WI38 (cell line): ENCODE data around the gene RBBP8NL.

Experiments used
- H3K4me3 ChIP-seq: 2 replicates; pipeline ENCODE4 v1.5.1; 2011; ENCODE audit warnings: low read depth, mild to moderate bottlenecking, control low read depth, low read length
- CTCF ChIP-seq: IDR thresholded peaks from 2 replicates; pipeline ENCODE4 v1.5.1; 2012; ENCODE audit warnings: low read depth, mild to moderate bottlenecking, control low read depth, low read length

Gene RBBP8NL

GRCh38 chr20:62403331-62403730 is 24.0 kb downstream of the RBBP8NL start:
- no peak for TF ChIP-seq CTCF
- no peak overlapping the region for H3K4me3 ChIP-seq

DNA sequence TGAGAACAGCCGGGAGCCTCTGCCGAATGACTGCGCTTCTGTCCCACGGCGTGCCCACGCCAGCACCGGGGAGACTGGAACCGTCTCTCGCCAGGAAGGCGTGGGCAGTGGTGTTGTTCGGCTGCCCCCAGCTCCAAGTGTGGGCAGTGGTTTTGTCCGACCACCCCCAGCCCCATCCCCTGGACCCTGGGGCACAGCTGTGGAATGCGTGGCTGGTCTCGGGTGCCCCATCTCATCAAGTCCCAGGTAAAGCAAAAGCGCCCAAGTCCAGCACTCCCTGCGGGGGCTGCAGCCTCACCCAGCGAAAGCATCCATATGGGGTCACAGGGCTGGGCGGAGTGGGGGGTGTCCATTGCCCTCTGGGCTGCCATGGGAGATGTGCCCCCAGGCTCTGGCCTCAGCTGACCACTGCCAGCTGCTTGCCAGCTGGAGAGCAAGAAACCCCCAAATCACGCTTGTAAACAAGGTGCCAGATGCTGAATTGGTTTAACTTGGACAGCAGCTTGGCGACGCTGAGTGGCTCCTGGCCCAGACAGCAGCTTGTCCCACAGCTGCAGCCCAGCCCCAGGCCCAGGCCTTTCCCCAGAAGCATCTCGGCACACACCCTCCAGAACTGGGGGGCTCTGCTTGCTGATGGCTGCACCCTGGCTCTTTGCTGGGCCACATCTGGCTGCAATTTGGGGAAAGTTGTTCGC is 24.7 kb downstream of the RBBP8NL start:
- no peak overlapping the region for H3K4me3 ChIP-seq
- TF ChIP-seq CTCF, result no peak

DNA sequence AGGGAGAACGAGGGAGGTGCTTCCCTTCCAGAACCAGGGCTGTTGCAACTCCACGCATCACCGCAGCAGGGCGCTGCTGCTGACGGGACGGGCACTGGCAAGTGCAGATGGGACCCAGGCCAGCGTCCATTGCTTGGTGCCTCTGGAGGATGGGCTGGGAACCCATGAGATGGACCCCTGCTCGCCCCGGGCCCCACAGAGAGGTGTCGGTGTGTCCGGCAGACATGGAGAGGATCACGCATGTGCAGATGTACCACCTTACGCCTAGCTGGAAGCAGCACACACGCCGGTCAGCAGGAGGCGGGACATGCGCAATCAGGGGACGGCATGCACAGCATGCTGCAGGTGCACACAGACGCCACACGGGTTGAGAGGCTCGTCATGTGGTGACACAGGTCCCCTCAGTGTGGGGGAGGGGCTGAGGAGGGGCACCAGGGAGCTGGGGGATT is 26.0 kb downstream of the RBBP8NL start:
- H3K4me3 ChIP-seq, result no peak overlapping the region
- no peak for TF ChIP-seq CTCF

DNA sequence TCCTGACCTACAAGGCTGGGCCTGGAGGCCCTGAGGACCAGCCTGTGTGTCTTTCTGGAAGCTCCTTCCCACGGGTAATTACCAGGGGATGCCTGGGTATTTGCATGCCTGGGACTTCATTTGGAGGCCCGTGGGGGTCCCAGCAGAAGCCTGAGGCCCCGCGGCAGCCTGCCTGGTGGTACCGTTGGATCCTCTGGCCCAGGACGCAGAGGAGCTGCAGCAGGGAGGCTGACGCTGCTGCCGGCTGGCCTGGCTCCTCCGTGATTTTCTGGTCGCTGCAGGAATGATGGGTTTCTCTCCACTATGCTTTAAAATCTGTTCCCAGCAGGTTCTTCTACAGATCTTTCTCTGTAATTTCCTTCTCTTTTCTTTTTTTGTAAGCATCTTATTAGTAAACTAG is 26.8 kb downstream of the RBBP8NL start:
- TF ChIP-seq CTCF, result no peak
- H3K4me3 ChIP-seq, result no peak overlapping the region

DNA sequence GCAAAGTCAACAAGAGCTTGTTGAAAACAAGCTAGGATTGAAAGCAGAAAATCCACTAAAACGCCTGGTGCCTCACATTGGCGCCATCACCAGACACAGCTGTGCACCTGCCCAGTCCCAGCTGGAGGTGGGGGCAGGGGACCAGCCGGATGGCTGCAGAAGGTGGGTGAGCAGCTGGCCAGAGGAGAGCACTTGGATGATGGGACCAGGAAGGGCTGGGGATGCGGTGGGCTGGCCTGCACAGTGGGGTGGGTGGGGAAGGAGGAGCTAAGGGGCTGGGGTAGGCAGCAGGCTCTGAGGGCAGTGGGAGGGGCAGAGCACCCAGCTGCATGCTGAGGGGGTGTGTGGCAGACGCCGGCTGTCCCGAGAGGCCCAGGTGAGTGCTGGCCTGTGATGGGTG is 27.3 kb downstream of the RBBP8NL start:
- H3K4me3 ChIP-seq, result no peak overlapping the region
- no peak for TF ChIP-seq CTCF

- TF ChIP-seq CTCF, result no peak
- H3K4me3 ChIP-seq, result no peak overlapping the region
Measured at GRCh38 chr20:62398120-62398821, 29.1 kb downstream of the RBBP8NL start.

DNA sequence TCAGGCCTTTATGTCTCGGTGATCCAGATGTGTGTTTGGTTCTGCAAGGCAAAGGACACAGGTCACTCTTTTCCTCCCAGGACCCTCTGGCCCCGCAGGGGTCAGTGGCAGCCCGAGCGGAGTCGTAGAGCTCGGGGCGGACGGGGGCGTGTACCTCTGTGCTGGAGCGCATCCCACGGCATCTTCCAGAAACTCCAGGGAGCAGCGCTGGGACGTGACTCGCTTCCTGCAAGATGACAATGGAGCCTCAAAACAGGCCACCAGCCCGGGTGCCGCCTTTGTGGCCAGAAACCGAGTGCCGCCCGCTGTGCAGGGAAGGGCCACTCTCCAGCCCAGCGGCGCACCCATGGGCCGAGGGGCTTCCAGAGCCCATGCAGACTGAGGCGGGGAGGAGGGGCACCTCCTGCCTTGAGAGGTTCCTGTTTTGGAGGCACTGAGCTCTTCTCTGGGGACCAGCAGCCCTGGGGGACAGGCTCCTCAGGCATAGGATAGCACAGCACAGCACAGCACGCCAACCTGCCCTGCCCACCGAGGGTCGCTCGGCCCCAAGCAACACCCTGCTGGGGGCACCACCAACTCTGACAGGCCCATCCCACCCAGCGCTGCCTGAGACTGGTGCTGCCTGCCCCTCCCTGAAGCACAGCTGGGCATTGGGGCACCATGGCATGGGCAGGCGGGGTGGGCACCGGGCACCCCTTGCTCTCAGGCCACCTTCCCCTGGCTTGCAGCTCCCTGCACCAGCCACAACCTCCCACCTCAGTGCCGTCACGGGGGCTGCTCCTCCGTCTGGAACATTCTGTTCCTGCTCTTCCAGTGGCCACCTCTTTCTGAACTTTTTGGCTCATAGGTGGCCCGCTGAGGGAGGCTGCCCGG is 30.7 kb downstream of the RBBP8NL start:
- H3K4me3 ChIP-seq, result no peak overlapping the region
- no peak for TF ChIP-seq CTCF
